Gastrocnemius medialis (tissue), 4 donors: Measurements from ENCODE around the gene DIP2C.
"Not testable (repeated sequence)": the region's sequence is repeated elsewhere in the genome, so short reads cannot be mapped to it uniquely, and the experiment has no call there.

ENCODE experiments used
- POLR2A ChIP-seq, 2 donors: fragments of 450-650 bp; IDR thresholded peaks; one replicate each; pipeline ENCODE4 v1.6.1; 2017; ENCODE audit warnings: antibody characterized with exemption in 2 of 2, mild to moderate bottlenecking in 2 of 2, moderate library complexity in 2 of 2
- TF ChIP-seq, protein P1 (sequence below), 5 experiments: fragments of 450-650 bp in 3 of 5; fragments of 200-600 bp in 2 of 5; sonication (generic) in 2 of 5; IDR thresholded peaks in 4 of 5; conservative IDR thresholded peaks in 1 of 5; 1 replicate in 4 of 5; 2 replicates in 1 of 5; pipeline ENCODE4 v1.5.1; 2016 to 2019; ENCODE audit warnings: antibody characterized with exemption in 5 of 5, mild to moderate bottlenecking in 3 of 5, moderate library complexity in 3 of 5

DNA sequence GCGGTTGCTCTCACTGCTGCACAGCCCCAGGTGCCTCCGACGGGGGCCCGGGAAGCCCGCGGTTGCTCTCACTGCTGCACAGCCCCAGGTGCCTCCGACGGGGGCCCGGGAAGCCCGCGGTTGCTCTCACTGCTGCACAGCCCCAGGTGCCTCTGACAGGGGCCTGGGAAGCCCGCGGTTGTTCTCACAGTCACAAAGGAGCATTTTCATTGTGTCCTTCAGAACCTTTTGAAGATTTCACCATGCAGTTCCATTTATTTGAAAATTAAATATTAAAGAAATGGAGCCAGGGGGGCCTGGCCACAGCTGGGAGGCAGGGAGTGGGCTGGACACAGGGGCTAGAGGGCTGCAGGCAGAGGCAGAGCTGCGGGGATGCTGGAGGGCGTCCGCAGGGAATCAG is 321.4 kb downstream of the DIP2C start:
- TF ChIP-seq, protein P1, sequence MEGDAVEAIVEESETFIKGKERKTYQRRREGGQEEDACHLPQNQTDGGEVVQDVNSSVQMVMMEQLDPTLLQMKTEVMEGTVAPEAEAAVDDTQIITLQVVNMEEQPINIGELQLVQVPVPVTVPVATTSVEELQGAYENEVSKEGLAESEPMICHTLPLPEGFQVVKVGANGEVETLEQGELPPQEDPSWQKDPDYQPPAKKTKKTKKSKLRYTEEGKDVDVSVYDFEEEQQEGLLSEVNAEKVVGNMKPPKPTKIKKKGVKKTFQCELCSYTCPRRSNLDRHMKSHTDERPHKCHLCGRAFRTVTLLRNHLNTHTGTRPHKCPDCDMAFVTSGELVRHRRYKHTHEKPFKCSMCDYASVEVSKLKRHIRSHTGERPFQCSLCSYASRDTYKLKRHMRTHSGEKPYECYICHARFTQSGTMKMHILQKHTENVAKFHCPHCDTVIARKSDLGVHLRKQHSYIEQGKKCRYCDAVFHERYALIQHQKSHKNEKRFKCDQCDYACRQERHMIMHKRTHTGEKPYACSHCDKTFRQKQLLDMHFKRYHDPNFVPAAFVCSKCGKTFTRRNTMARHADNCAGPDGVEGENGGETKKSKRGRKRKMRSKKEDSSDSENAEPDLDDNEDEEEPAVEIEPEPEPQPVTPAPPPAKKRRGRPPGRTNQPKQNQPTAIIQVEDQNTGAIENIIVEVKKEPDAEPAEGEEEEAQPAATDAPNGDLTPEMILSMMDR (IDR thresholded peaks at IDR 0.05 in 4 of 5, conservative IDR thresholded peaks at IDR 0.05 in 1 of 5): not testable (repeated sequence)
- not testable (repeated sequence) for TF ChIP-seq POLR2A (IDR thresholded peaks at IDR 0.05)
